ENCODE data around the gene RORC.
"Not testable (repeated sequence)": the region's sequence is repeated elsewhere in the genome, so short reads cannot be mapped to it uniquely, and the experiment has no call there.

RORC gene

DNA sequence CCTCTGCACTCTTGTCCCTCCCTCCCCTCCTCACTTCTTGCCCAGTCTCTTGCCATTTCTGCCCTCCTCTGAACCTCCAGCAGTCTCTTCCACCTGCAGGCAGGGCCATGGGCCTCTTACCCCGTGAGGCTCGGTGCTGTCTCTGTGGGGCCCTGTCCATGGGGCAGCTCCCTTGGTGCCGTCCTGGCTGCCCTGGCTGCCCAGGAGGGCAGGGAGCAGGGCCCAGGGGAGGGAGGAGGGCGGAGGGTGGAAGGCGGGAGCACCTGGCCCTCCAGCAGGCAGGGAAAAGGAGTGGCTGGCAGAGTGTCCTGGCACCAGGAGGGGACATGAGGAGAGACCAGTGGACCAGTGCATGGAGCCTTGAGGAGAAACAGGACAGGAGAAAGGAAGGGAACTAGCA, at the start of gene RORC:
TSS of gene RORC (minus strand) at position 198 of the 400 bp plus-strand sequence. CDS start at position 160, 38 bp downstream.
- DNase-seq (ENCODE audit: low read depth): no peak
- TF ChIP-seq, protein P1, sequence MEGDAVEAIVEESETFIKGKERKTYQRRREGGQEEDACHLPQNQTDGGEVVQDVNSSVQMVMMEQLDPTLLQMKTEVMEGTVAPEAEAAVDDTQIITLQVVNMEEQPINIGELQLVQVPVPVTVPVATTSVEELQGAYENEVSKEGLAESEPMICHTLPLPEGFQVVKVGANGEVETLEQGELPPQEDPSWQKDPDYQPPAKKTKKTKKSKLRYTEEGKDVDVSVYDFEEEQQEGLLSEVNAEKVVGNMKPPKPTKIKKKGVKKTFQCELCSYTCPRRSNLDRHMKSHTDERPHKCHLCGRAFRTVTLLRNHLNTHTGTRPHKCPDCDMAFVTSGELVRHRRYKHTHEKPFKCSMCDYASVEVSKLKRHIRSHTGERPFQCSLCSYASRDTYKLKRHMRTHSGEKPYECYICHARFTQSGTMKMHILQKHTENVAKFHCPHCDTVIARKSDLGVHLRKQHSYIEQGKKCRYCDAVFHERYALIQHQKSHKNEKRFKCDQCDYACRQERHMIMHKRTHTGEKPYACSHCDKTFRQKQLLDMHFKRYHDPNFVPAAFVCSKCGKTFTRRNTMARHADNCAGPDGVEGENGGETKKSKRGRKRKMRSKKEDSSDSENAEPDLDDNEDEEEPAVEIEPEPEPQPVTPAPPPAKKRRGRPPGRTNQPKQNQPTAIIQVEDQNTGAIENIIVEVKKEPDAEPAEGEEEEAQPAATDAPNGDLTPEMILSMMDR (IDR thresholded peaks at IDR 0.05; ENCODE audit: control insufficient read depth, insufficient read depth, low read depth, low read length, missing control alignments): no peak
- H3K4me3 ChIP-seq (ENCODE audit: control insufficient read depth, low read depth, low read length): no peak within 1 kb of the TSS

DNA sequence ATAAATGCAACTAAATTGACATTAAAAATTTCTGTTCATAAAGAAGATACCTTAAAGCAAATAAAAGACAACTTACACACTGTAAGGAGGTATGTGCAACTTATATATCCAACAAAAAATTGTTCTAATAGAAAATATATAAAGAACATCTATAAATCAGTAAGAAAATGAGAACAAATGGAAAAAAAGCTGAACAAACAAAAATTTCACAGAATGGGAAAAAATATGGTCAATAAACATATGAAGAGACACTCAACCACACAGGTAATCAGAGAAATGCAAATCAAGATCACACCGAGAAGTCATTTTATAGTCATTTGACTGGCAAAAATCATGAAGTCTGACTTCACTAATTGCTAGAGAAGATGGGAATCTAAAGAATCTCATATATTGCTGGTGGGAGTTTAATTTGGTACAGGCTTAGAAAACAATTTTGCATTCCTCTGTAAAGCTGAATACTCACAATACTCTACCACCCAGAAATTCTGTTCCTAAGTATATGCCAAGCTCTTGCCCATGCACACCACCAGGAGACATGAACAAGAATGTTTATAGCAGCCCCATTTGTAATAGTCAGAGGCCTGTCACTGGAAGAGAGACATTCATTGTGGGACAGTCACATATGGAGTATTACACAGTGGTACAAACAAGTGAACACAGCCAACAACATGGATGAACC, 44.0 kb upstream of the RORC start:
- TF ChIP-seq, protein P1 (IDR thresholded peaks at IDR 0.05; ENCODE audit: control insufficient read depth, insufficient read depth, low read depth, low read length, missing control alignments): no peak
- H3K4me3 ChIP-seq (ENCODE audit: control insufficient read depth, low read depth, low read length): no peak overlapping the region

DNA sequence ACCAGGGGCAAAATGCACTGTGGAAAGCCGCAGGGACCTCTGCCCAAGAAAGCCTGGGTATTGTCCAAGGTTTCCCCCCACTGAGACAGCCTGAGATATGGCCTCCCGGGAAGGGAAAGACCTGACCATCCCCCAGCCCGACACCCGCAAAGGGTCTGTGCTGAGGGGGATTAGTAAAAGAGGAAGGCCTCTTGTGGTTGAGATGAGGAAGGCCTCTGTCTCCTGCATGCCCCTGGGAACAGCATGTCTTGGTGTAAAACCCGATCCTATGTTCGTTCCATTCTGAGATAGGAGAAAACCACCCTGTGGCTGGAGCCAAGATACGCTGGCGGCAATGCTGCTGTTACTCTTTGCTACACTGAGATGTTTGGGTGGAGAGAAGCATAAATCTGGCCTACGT, 41.2 kb upstream of the RORC start:
- DNase-seq (ENCODE audit: low read depth); H3K4me3 ChIP-seq (ENCODE audit: control insufficient read depth, low read depth, low read length): not testable (repeated sequence)

More for the DNA sequence above, 44.0 kb upstream of the RORC start:
- no peak for DNase-seq (ENCODE audit: low read depth)

DNA sequence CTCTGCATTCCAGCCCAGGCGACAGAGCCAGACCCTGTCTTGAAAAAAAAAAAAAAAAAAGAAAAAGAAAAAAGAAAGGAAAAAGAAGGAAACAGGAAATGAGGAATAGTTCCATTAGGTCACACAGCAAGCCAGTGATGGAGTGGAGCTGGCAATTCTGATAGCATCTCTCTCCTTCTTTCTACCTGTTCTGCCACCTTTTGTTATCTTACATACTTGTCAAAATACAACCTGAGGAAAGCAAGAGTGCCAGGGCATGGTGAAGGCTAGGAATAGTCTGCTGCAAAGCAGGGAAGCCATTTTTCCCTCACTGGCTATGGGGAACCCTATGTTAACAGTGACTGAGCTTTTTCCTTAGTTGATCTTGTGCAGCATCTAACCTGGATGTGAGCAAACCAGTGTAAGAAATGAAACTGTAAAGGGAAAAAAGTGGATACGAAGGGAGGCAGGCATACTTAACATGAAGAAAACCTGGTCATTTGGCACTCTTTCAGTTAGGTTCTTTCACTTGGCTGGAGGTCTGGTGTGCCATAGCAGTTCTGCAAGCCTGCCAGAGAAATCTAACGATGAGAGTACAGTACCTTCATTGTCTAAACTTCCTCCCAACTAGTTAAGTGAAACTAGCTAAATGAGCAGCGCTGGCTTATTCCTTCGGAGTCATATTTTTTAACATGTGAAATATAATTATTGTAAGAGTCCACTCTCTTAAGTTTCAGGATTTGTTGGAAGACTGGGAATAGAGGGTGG, 39.9 kb upstream of the RORC start:
- TF ChIP-seq, protein P1 (IDR thresholded peaks at IDR 0.05; ENCODE audit: control insufficient read depth, insufficient read depth, low read depth, low read length, missing control alignments): no peak
- no peak overlapping the region for H3K4me3 ChIP-seq (ENCODE audit: control insufficient read depth, low read depth, low read length)
- no peak for DNase-seq (ENCODE audit: low read depth)

DNA sequence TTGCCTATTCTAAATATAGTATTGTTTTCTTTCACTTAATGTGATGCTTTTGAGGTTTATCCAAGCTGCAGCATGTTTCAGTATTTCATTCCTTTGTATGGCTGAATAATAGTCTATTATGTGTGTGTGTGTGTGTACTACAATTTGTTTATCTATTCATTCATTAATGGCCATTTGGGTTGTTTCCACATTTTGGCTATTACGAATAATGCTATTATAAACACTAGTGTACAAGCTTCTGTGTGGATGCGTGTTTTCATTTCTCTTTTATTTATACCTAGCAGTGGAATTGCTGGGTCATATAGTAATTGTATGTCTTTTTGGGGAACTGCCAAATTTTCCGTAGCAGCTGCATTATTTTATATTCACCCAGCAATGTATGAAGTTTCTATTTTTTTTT, 36.9 kb upstream of the RORC start:
- H3K4me3 ChIP-seq (ENCODE audit: control insufficient read depth, low read depth, low read length): no peak overlapping the region
- DNase-seq (ENCODE audit: low read depth): no peak
- TF ChIP-seq, protein P1 (IDR thresholded peaks at IDR 0.05; ENCODE audit: control insufficient read depth, insufficient read depth, low read depth, low read length, missing control alignments): no peak

DNA sequence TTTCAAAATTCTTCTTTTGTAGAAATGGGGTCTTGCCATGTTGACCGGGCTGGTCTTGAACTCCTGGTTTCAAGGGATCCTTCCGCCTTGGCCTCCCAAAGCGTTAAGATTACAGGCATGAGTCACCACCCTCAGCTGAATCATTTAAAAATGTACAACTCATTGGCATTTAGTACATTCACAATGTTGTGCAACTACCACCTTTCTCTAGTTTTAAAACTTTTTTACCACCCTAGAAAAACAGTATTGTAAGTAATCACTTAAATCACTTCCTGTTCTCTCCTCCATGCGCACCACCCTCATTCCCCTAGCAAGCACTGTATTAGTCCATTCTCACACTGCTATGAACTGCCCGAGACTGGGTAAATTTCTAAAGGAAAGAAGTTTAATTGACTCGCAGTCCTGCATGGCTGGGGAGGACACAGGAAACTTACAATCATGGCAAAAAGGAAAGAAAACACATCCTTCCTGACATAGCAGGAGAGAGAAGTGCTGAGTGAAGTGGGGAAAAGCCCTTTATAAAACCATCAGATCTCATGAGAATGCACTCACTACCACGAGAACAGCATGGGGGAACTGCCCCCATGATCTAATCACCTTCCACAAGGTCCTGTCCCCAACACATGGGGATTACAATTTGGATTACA, 36.3 kb upstream of the RORC start:
- peak; percentile 57 for DNase-seq (ENCODE audit: low read depth)
- H3K4me3 ChIP-seq (ENCODE audit: control insufficient read depth, low read depth, low read length): no peak overlapping the region
- TF ChIP-seq, protein P1 (IDR thresholded peaks at IDR 0.05; ENCODE audit: control insufficient read depth, insufficient read depth, low read depth, low read length, missing control alignments): no peak

DNA sequence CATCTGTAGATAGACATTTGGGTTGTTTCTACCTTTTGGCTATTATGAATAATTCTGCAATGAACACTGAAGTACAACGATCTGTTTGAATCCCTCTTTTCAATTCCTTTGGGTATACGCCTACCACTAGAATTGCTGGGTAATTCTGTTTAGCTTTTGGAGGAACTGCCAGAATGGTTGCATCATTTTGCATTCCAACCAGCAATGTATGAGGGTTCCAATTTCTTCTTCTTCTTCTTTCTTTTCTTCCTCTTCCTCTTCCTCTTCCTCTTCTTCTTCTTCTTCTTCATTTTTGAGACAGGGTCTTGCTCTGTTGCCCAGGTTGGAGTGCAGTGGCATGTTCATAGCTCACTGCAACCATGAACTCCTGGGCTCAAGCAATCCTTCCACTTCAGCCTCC, 35.7 kb upstream of the RORC start:
- no peak for DNase-seq (ENCODE audit: low read depth)
- TF ChIP-seq, protein P1 (IDR thresholded peaks at IDR 0.05; ENCODE audit: control insufficient read depth, insufficient read depth, low read depth, low read length, missing control alignments): no peak
- no peak overlapping the region for H3K4me3 ChIP-seq (ENCODE audit: control insufficient read depth, low read depth, low read length)

All from AG09309 (cell line).